Loucy (cell line): ENCODE measurements around the gene NECAP2.
"Not testable (repeated sequence)": the region's sequence is repeated elsewhere in the genome, so short reads cannot be mapped to it uniquely, and the experiment has no call there.

Experiments used
- H2AFZ ChIP-seq: fragments of 200-600 bp; sonication (generic); 2 replicates; pipeline ENCODE4 v1.6.0; 2016; ENCODE audit warnings: antibody characterized with exemption, mild to moderate bottlenecking, low read length, moderate library complexity
- H3F3A ChIP-seq: fragments of 200-600 bp; 2 replicates; pipeline ENCODE4 v1.6.0; 2016; ENCODE audit warnings: antibody characterized with exemption, low read depth, mild to moderate bottlenecking
- H3K27me3 ChIP-seq: fragments of 200-600 bp; sonication (generic); 2 replicates; pipeline ENCODE4 v1.6.1; 2014; ENCODE audit warnings: low read length, mild to moderate bottlenecking; ENCODE audit not compliant: insufficient read depth, poor library complexity, severe bottlenecking
- H3K36me3 ChIP-seq: fragments of 200-600 bp; sonication (generic); 2 replicates; pipeline ENCODE4 v1.6.1; 2016; ENCODE audit warnings: low read length; ENCODE audit not compliant: insufficient read depth
- H3K4me1 ChIP-seq: fragments of 200-600 bp; sonication (generic); 2 replicates; pipeline ENCODE4 v1.5.1; 2014; ENCODE audit warnings: low read length, mild to moderate bottlenecking; ENCODE audit not compliant: insufficient read depth, poor library complexity, severe bottlenecking
- H3K4me2 ChIP-seq: fragments of 200-600 bp; sonication (generic); 2 replicates; pipeline ENCODE4 v1.6.0; 2014; ENCODE audit warnings: antibody characterized with exemption, low read length, low read depth, mild to moderate bottlenecking; ENCODE audit not compliant: poor library complexity, severe bottlenecking
- H3K4me3 ChIP-seq: fragments of 200-600 bp; sonication (generic); 2 replicates; pipeline ENCODE4 v1.5.1; 2014; ENCODE audit warnings: low read length, mild to moderate bottlenecking, mixed read lengths; ENCODE audit not compliant: poor library complexity, severe bottlenecking
- H3K79me2 ChIP-seq: fragments of 200-600 bp; sonication (generic); 2 replicates; pipeline ENCODE4 v1.6.1; 2014; ENCODE audit warnings: low read length; ENCODE audit not compliant: insufficient read depth
- H3K9ac ChIP-seq: fragments of 200-600 bp; sonication (generic); 2 replicates; pipeline ENCODE4 v1.6.0; 2014; ENCODE audit warnings: mild to moderate bottlenecking, low read depth, low read length, moderate library complexity; ENCODE audit not compliant: poor library complexity, severe bottlenecking
- H3K9me2 ChIP-seq: fragments of 200-600 bp; sonication (generic); replicated peaks from 2 replicates; pipeline ENCODE4 v1.6.1; 2016; ENCODE audit warnings: low read depth, low read length, mixed read lengths
- H3K9me3 ChIP-seq: fragments of 200-600 bp; sonication (generic); 2 replicates; pipeline ENCODE4 v1.6.1; 2014; ENCODE audit warnings: mild to moderate bottlenecking, antibody characterized with exemption, low read length, low read depth; ENCODE audit not compliant: insufficient read depth
- H4K20me1 ChIP-seq: fragments of 200-600 bp; sonication (generic); 2 replicates; pipeline ENCODE4 v1.6.0; 2014; ENCODE audit warnings: antibody characterized with exemption, low read length, mild to moderate bottlenecking; ENCODE audit not compliant: insufficient read depth, poor library complexity, severe bottlenecking
- CTCF ChIP-seq: fragments of 200-600 bp; sonication (generic); conservative IDR thresholded peaks from 2 replicates; pipeline ENCODE4 v1.5.1; 2014; ENCODE audit warnings: mild to moderate bottlenecking, antibody characterized with exemption, low read length
- EZH2phosphoT487 ChIP-seq: fragments of 200-600 bp; IDR thresholded peaks from 2 replicates; pipeline ENCODE4 v1.6.1; 2018; ENCODE audit warnings: antibody characterized with exemption, mild to moderate bottlenecking, moderate library complexity, borderline replicate concordance

The NECAP2 gene

GRCh38 chr1:16474166-16474800 lies 33.8 kb downstream of the NECAP2 start:
- no peaks in the 10 kb centered on the region for H3K4me1 ChIP-seq
- no peak overlapping the region for H2AFZ ChIP-seq
- TF ChIP-seq CTCF (no peak), EZH2phosphoT487 (no peak)
- H3K9ac ChIP-seq: no peak overlapping the region
- H4K20me1 ChIP-seq: no peaks in the 10 kb centered on the region
- H3K27me3 ChIP-seq: no peaks in the 10 kb centered on the region
- H3K9me2 ChIP-seq: no peaks in the 10 kb centered on the region
- H3K36me3 ChIP-seq: no peaks in the 10 kb centered on the region
- no peaks in the 10 kb centered on the region for H3F3A ChIP-seq
- no peaks in the 10 kb centered on the region for H3K9me3 ChIP-seq
- H3K4me2 ChIP-seq: no peak overlapping the region
- no peak overlapping the region for H3K4me3 ChIP-seq
- H3K79me2 ChIP-seq: no peaks in the 10 kb centered on the region

- peak; percentile 46 for TF ChIP-seq CTCF
- H3K27me3 ChIP-seq, H3K4me3 ChIP-seq, H3K36me3 ChIP-seq, H2AFZ ChIP-seq, H3K4me2 ChIP-seq, H3K9ac ChIP-seq, H3K9me2 ChIP-seq, H3K9me3 ChIP-seq, H3F3A ChIP-seq, H3K4me1 ChIP-seq, H4K20me1 ChIP-seq, H3K79me2 ChIP-seq: not testable (repeated sequence)
Observed at GRCh38 chr1:16474891-16475290, 34.4 kb downstream of the NECAP2 start.

GRCh38 chr1:16475771-16476770 lies 35.5 kb downstream of the NECAP2 start:
- H3K79me2 ChIP-seq, H3K36me3 ChIP-seq, H2AFZ ChIP-seq, H3K4me2 ChIP-seq, H4K20me1 ChIP-seq, H3K9me2 ChIP-seq, H3K9ac ChIP-seq, H3F3A ChIP-seq, H3K9me3 ChIP-seq, H3K27me3 ChIP-seq, H3K4me3 ChIP-seq, H3K4me1 ChIP-seq: not testable (repeated sequence)
